WERI-Rb-1 (cell line): ENCODE measurements around the gene CACNA2D1.
A peak's percentile ranks its signal among the peaks of the same experiment; 100 is the strongest.

Source experiments
- DNase-seq: peaks from one replicate; pipeline ENCODE4 v3.0.0-alpha.2; 2020
- H3K27ac ChIP-seq: fragments of 250-450 bp; sonication (Bioruptor Pico); 2 replicates; pipeline ENCODE4 v1.5.1; 2020; ENCODE audit warnings: mild to moderate bottlenecking, moderate library complexity
- H3K27me3 ChIP-seq: fragments of 250-450 bp; sonication (Bioruptor Pico); 2 replicates; pipeline ENCODE4 v1.5.1; 2021; ENCODE audit warnings: mild to moderate bottlenecking, low read depth, moderate library complexity; ENCODE audit not compliant: insufficient read depth, severe bottlenecking
- H3K36me3 ChIP-seq: fragments of 250-450 bp; sonication (Bioruptor Pico); 2 replicates; pipeline ENCODE4 v1.5.1; 2020; ENCODE audit warnings: mild to moderate bottlenecking, moderate library complexity
- H3K4me3 ChIP-seq: 2 replicates; pipeline ENCODE4 v1.5.1; 2011; ENCODE audit warnings: low read depth, mild to moderate bottlenecking, control low read depth, low read length
- H3K9me3 ChIP-seq: fragments of 250-450 bp; sonication (Bioruptor Pico); 2 replicates; pipeline ENCODE4 v1.5.1; 2021; ENCODE audit warnings: mild to moderate bottlenecking, moderate library complexity; ENCODE audit not compliant: severe bottlenecking
- TF ChIP-seq, protein P1 (sequence below): IDR thresholded peaks from 2 replicates; pipeline ENCODE4 v1.5.1; 2011; ENCODE audit warnings: low read depth, mild to moderate bottlenecking, control low read depth, inconsistent platforms, low read length

CACNA2D1 gene

DNA sequence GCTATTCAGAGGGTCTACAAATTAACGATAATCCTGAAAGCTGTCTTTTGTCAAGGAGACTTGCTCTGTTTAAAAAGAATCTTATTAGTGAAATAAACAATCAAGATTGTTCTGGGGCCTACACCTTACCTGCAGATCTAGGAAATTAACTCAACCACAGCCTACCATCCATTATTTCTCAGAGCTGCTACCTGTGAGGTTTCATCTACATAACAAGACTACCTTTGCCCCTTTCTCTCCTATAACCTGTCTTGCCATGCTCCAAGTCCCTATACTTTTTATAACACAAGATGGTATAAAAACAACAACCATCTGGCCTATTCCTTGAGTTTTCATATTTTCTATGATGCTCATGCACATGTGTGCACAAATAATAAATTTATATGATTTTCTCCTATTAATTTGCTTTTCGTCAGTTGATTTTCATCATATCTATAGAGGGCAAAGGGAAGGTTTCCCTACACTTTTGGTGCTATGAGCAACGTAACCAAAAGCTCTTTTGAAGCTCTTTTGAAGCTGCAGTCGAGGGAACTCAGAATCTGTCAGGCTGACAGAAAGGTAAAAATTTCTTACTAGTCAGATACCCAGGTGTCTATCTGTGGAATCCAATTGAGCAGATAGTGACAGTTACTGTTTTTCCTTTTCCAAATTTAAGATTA, 138.1 kb downstream of the CACNA2D1 start:
- no peak for DNase-seq
- no peak overlapping the region for H3K27ac ChIP-seq
- H3K27me3 ChIP-seq, result no peaks in the 10 kb centered on the region
- TF ChIP-seq, protein P1, sequence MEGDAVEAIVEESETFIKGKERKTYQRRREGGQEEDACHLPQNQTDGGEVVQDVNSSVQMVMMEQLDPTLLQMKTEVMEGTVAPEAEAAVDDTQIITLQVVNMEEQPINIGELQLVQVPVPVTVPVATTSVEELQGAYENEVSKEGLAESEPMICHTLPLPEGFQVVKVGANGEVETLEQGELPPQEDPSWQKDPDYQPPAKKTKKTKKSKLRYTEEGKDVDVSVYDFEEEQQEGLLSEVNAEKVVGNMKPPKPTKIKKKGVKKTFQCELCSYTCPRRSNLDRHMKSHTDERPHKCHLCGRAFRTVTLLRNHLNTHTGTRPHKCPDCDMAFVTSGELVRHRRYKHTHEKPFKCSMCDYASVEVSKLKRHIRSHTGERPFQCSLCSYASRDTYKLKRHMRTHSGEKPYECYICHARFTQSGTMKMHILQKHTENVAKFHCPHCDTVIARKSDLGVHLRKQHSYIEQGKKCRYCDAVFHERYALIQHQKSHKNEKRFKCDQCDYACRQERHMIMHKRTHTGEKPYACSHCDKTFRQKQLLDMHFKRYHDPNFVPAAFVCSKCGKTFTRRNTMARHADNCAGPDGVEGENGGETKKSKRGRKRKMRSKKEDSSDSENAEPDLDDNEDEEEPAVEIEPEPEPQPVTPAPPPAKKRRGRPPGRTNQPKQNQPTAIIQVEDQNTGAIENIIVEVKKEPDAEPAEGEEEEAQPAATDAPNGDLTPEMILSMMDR, result no peak
- H3K4me3 ChIP-seq, result no peak overlapping the region
- H3K36me3 ChIP-seq, result no peaks in the 10 kb centered on the region
- no peaks in the 10 kb centered on the region for H3K9me3 ChIP-seq

DNA sequence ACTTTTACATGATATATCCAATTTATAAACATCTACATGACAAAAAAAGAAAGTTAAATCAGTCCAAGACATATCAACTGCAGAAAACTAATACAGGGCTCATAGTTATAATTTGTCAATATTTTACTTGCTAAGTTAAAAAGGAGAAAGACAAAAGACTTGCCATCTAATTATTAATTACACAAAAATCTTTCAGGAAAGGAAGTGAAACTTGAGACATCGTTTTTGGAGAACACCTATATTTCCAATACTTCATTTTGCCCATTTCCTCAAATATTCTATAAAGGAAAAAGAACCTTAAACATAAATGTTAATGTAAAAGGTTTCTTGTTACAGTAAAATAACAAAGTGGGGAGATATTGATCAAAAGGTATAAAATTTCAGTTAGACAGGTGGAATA, 148.7 kb downstream of the CACNA2D1 start:
- Histone ChIP-seq H3K27me3 (no peaks in the 10 kb centered on the region), H3K27ac (no peak overlapping the region), H3K36me3 (no peaks in the 10 kb centered on the region), H3K9me3 (no peaks in the 10 kb centered on the region), H3K4me3 (no peak overlapping the region)
- no peak for DNase-seq
- TF ChIP-seq, protein P1, result no peak

DNA sequence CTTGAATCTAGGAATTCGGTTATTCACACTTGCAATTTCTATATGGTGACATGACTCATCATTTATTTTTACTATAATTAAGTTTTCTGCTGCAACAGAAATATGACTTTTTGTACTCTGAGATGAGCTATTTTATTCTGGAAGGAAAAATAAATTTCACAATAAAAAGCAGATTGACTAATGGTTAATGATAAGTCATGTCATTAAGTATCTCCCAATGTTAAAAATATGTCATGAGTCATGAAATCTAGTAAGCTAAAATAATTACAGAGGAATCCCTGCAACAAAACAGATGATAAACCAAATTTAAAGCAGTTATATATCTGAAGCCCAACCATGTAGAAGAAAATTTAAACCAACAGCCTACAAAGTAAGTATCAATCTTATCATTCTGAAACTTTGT, 149.2 kb downstream of the CACNA2D1 start:
- no peak overlapping the region for H3K27ac ChIP-seq
- no peaks in the 10 kb centered on the region for H3K27me3 ChIP-seq
- DNase-seq, result no peak
- no peaks in the 10 kb centered on the region for H3K36me3 ChIP-seq
- TF ChIP-seq, protein P1, result no peak
- H3K4me3 ChIP-seq, result no peak overlapping the region
- H3K9me3 ChIP-seq, result no peaks in the 10 kb centered on the region

DNA sequence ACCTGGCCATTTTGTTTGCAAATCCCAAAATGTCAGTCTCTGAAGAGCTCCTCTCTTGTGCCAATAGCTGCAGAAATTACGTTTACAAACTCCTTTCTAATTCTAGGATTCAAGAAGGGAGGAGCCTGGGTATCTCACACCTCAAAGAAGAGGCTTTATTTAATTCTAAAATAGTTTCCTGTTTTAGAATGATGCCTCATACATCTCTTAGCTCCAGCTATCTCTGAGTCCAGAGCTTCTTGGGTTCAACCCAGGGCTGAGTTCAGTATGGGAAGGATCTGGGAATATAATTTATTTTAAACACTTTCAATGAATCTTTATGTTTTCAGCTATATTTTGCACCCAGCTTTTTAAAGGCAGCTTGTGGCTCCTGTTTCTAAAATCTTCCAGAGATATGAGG, 150.1 kb downstream of the CACNA2D1 start:
- DNase-seq, result no peak
- H3K9me3 ChIP-seq, result no peaks in the 10 kb centered on the region
- TF ChIP-seq, protein P1, result no peak
- H3K27ac ChIP-seq, result no peak overlapping the region
- H3K4me3 ChIP-seq, result no peak overlapping the region
- no peaks in the 10 kb centered on the region for H3K36me3 ChIP-seq
- H3K27me3 ChIP-seq, result no peaks in the 10 kb centered on the region

DNA sequence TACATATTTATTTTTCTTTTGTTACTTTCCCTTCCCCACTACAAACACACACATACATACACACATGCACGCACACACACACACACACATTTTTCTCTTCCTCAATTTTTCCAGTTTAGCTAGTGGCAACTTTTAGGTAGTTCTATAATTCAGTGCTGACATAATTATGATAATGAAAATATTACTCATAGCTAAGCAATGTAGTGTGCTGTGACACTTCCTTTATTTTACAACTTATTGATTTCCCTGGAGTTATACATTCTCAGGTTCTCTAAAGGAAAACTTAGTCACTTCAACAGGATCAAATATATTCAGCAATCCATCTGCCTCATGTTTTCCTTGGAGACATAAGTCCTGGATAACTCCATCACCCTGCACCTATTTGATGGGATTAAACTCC, 151.6 kb downstream of the CACNA2D1 start:
- Histone ChIP-seq H3K27ac (no peak overlapping the region; the same call in 1 of the 2 replicates), H3K9me3 (no peaks in the 10 kb centered on the region), H3K36me3 (no peaks in the 10 kb centered on the region), H3K27me3 (no peaks in the 10 kb centered on the region), H3K4me3 (no peak overlapping the region)
- DNase-seq, result peak; percentile 9
- TF ChIP-seq, protein P1, result no peak

DNA sequence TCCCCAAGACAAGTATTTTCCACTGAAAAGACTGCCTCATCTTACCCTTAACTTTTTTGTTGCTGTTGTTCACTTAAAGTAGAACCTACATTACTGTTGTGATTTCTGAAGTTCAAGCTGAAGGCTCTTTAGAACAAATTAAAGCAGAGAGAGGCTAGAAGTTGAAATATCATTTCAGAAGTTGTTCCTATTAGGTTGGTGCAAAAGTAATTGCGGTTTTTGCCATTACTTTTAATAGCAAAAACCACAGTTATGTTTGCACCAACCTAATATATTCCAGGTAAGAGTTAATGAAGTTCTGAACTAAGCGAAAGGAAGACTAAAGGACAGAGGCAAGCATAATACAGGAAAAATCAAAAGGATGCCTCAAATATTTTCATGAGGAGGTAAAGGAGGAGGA, 153.7 kb downstream of the CACNA2D1 start:
- no peaks in the 10 kb centered on the region for H3K36me3 ChIP-seq
- DNase-seq, result no peak
- H3K9me3 ChIP-seq, result no peaks in the 10 kb centered on the region
- H3K27ac ChIP-seq, result no peak overlapping the region
- no peaks in the 10 kb centered on the region for H3K27me3 ChIP-seq
- H3K4me3 ChIP-seq, result no peak overlapping the region
- TF ChIP-seq, protein P1, result no peak
